OCI-LY7 (cell line): ENCODE measurements around the gene COX19. TPM values are rescaled to one million over a fixed set of nuclear protein-coding genes. Genes with fewer than 3 reads are reported as not detected.
A peak's percentile ranks its signal among the peaks of the same experiment; 100 is the strongest.

Source experiments
- BruUV-seq: library from RNA; stranded (reverse); fragments of 400-500 nt; replicated peaks from 2 replicates; lab custom pipeline; 2021; lab: Mats Ljungman, UMichigan
- CTCF ChIA-PET: fragments of 300-600 bp; sonication (Branson Sonifier 250); formaldehyde crosslinking; loops from one replicate; lab custom pipeline; 2022; ENCODE audit warnings: antibody characterized with exemption; ENCODE audit not compliant: unreplicated experiment; lab: Charles Lee
- POLR2A ChIA-PET: fragments of 300-600 bp; sonication (Branson Sonifier 250); formaldehyde crosslinking; loops from one replicate; lab custom pipeline; 2022; ENCODE audit warnings: antibody characterized with exemption; lab: Charles Lee
- DNase-seq: peaks from one replicate; pipeline ENCODE4 v3.0.0-alpha.2; 2015; ENCODE audit warnings: low spot score
- H2AFZ ChIP-seq: fragments of 200-600 bp; sonication (generic), shearing (Covaris generic); 2 replicates; pipeline ENCODE4 v1.6.1; 2014; ENCODE audit warnings: mild to moderate bottlenecking, antibody characterized with exemption, low read length, moderate library complexity
- H3K27ac ChIP-seq: fragments of 200-600 bp; sonication (generic); 2 replicates; pipeline ENCODE4 v1.5.1; 2014; ENCODE audit warnings: mixed run types, low read depth, mild to moderate bottlenecking, moderate library complexity, low read length, inconsistent platforms; ENCODE audit not compliant: poor library complexity, severe bottlenecking
- H3K36me3 ChIP-seq: fragments of 200-600 bp; sonication (generic); 2 replicates; pipeline ENCODE4 v1.6.1; 2014; ENCODE audit warnings: mild to moderate bottlenecking, antibody characterized with exemption, low read length, moderate library complexity, mixed read lengths; ENCODE audit not compliant: insufficient read depth
- H3K4me1 ChIP-seq: fragments of 200-600 bp; sonication (generic); 2 replicates; pipeline ENCODE4 v1.5.1; 2014; ENCODE audit warnings: mild to moderate bottlenecking, low read length; ENCODE audit not compliant: insufficient read depth, poor library complexity, severe bottlenecking
- H3K4me2 ChIP-seq: fragments of 200-600 bp; sonication (generic); 2 replicates; pipeline ENCODE4 v1.6.1; 2014; ENCODE audit warnings: mild to moderate bottlenecking, low read length
- H3K4me3 ChIP-seq: fragments of 200-600 bp; sonication (generic); 2 replicates; pipeline ENCODE4 v1.5.1; 2014; ENCODE audit warnings: mild to moderate bottlenecking, low read depth, low read length; ENCODE audit not compliant: poor library complexity, severe bottlenecking
- H3K79me2 ChIP-seq: fragments of 200-600 bp; sonication (generic); 2 replicates; pipeline ENCODE4 v1.6.1; 2016; ENCODE audit warnings: low read depth, mild to moderate bottlenecking, low read length, moderate library complexity, mixed read lengths; ENCODE audit not compliant: insufficient read depth
- H3K9me2 ChIP-seq: fragments of 200-600 bp; sonication (generic); 2 replicates; pipeline ENCODE4 v1.6.1; 2016; ENCODE audit warnings: mild to moderate bottlenecking, low read length, mixed read lengths; ENCODE audit not compliant: insufficient read depth
- H3K9me3 ChIP-seq: fragments of 200-600 bp; sonication (generic); 2 replicates; pipeline ENCODE4 v1.6.1; 2014; ENCODE audit warnings: mild to moderate bottlenecking, mixed run types, low read length, mixed read lengths
- H4K20me1 ChIP-seq: fragments of 200-600 bp; sonication (generic); 2 replicates; pipeline ENCODE4 v1.6.1; 2014; ENCODE audit warnings: mild to moderate bottlenecking, antibody characterized with exemption, low read length, moderate library complexity, mixed read lengths; ENCODE audit not compliant: insufficient read depth
- CTCF ChIP-seq: fragments of 200-600 bp; sonication (generic); conservative IDR thresholded peaks from 2 replicates; pipeline ENCODE4 v1.5.1; 2014; ENCODE audit warnings: mild to moderate bottlenecking, antibody characterized with exemption, low read length, moderate library complexity, mixed read lengths
- EZH2phosphoT487 ChIP-seq: fragments of 200-600 bp; sonication (generic); IDR thresholded peaks from 2 replicates; pipeline ENCODE4 v1.6.1; 2018; ENCODE audit warnings: low read depth, borderline replicate concordance, mild to moderate bottlenecking, mixed run types, antibody characterized with exemption, low read length, moderate library complexity, mixed read lengths
- intact Hi-C: fragments of 100-400 bp; cut with micrococcal nuclease; formaldehyde crosslinking; loops from one replicate; pipeline ENCODE4 v1.10.0; 2022; ENCODE audit not compliant: unreplicated experiment
- total RNA-seq, 2 experiments: library from RNA; depleted of rRNA in 1 of 2; stranded (reverse); fragments of >200 nt in 1 of 2; shearing (Covaris generic) in 1 of 2; gene quantifications; 2 replicates each; pipeline ENCODE4 v1.2.3, GENCODE V29; 2014 to 2022

COX19 gene
- total RNA-seq, 2 experiments from 2014 or later: 23.2 to 43.1 TPM

GRCh38 chr7:1022801-1023465 lies 47.6 kb upstream of the COX19 start:
- Histone ChIP-seq H3K9me3 (no peaks in the 10 kb centered on the region), H2AFZ (no peak overlapping the region), H3K36me3 (peaks cover 59% of the 10 kb centered on the region), H3K79me2 (peaks cover 44% of the 10 kb centered on the region; the same call in 1 of the 2 replicates), H3K4me2 (peak overlapping the region; percentile 96), H3K9me2 (no peaks in the 10 kb centered on the region), H3K4me1 (peaks cover 80% of the 10 kb centered on the region), H3K4me3 (peak overlapping the region; percentile 55), H4K20me1 (no peaks in the 10 kb centered on the region), H3K27ac (peak overlapping the region; percentile 95)
- DNase-seq: peak; percentile 64
- ChIA-PET POLR2A (interaction anchor here (0.6 kb wide), 1 partner anchor 113 kb away, joined by 3 read pairs; no protein-coding TSS in a partner anchor), CTCF (interaction anchor here (0.8 to 1.1 kb wide), 2 partner anchors 43 to 63 kb away, joined by 3 read pairs; no protein-coding TSS in a partner anchor)
- TF ChIP-seq CTCF (no peak), EZH2phosphoT487 (no peak)
- intact Hi-C loops: no loop called here
- BruUV-seq: no TSS peak

- Histone ChIP-seq H2AFZ (no peak overlapping the region), H3K9me2 (no peaks in the 10 kb centered on the region), H3K79me2 (peaks cover 40% of the 10 kb centered on the region; the same call in 1 of the 2 replicates), H3K4me2 (peak overlapping the region; percentile 96; the same call in 1 of the 2 replicates), H3K27ac (no peak overlapping the region), H3K36me3 (peaks cover 64% of the 10 kb centered on the region), H3K4me1 (peaks cover 80% of the 10 kb centered on the region), H3K4me3 (no peak overlapping the region), H4K20me1 (no peaks in the 10 kb centered on the region), H3K9me3 (no peaks in the 10 kb centered on the region)
- BruUV-seq: no TSS peak
- intact Hi-C loops: no loop called here
- CTCF ChIA-PET: interaction anchor here (0.8 kb wide), 1 partner anchor 63 kb away, joined by 3 read pairs; no protein-coding TSS in a partner anchor
- DNase-seq: no peak
- TF ChIP-seq EZH2phosphoT487: no peak
- TF ChIP-seq CTCF: no peak
- POLR2A ChIA-PET: interaction anchor here (0.5 kb wide), 1 partner anchor 1071 kb away, joined by 3 read pairs; no protein-coding TSS in a partner anchor
Measured at GRCh38 chr7:1022356-1022755, 47.0 kb upstream of the COX19 start.

GRCh38 chr7:1021931-1022330 lies 46.6 kb upstream of the COX19 start:
- no peak for DNase-seq
- Histone ChIP-seq H3K79me2 (peaks cover 36% of the 10 kb centered on the region; the same call in 1 of the 2 replicates), H3K4me2 (no peak overlapping the region), H3K4me1 (peaks cover 76% of the 10 kb centered on the region), H4K20me1 (no peaks in the 10 kb centered on the region), H2AFZ (no peak overlapping the region), H3K9me3 (no peaks in the 10 kb centered on the region), H3K36me3 (peaks cover 65% of the 10 kb centered on the region), H3K4me3 (no peak overlapping the region), H3K27ac (no peak overlapping the region), H3K9me2 (no peaks in the 10 kb centered on the region)
- TF ChIP-seq EZH2phosphoT487 (no peak), CTCF (no peak)
- intact Hi-C loops: loop anchor here (2.0 kb wide), 1 partner anchor 43 kb away; no protein-coding TSS in a partner anchor
- CTCF ChIA-PET: no interaction called here
- no TSS peak for BruUV-seq
- POLR2A ChIA-PET: interaction anchor here (0.5 kb wide), 1 partner anchor 1071 kb away, joined by 3 read pairs; no protein-coding TSS in a partner anchor
